Camera-type eye (tissue), 1 donor: Measurements from ENCODE around the gene AIFM3. TPM values are rescaled to one million over a fixed set of nuclear protein-coding genes. Genes with fewer than 3 reads are reported as not detected.

Source experiments
- total RNA-seq: library from RNA; depleted of rRNA; stranded (reverse); fragments of >200 nt; gene quantifications from one replicate; pipeline ENCODE4 v1.2.3, GENCODE V29; 2014

AIFM3 gene
- 26.3 TPM for total RNA-seq

GRCh38 chr22:20966883-20967696 is at the start of gene AIFM3:
Gene AIFM3, plus strand, starts transcription at chr22:20967255. Its CDS starts 690 bp downstream, at chr22:20967945.

GRCh38 chr22:20981787-20982562 is 14.9 kb downstream of the AIFM3 start, which contains the start of gene LZTR1:
Gene LZTR1, plus strand, starts transcription at chr22:20982297. Its CDS starts 75 bp downstream, at chr22:20982372.

GRCh38 chr22:21001601-21002325 is 34.7 kb downstream of the AIFM3 start, which contains the start of gene THAP7:
Gene THAP7, minus strand, starts transcription at chr22:21002118. Its CDS starts 207 bp downstream, at chr22:21001911.

GRCh38 chr22:21014726-21015465 is 47.8 kb downstream of the AIFM3 start, which contains the start of gene P2RX6:
Gene P2RX6, plus strand, starts transcription at chr22:21015165. Its CDS starts 10 bp downstream, at chr22:21015175.

Other genes starting within 250 kb of the AIFM3 start
- 0.38 TPM for gene SERPIND1, start 193.1 kb upstream of the AIFM3 start, total RNA-seq
- 84.9 TPM for gene PI4KA, start 108.4 kb upstream of the AIFM3 start, total RNA-seq
- gene SNAP29, start 108.2 kb upstream of the AIFM3 start, total RNA-seq: 12.3 TPM
- 79.8 TPM for gene CRKL, start 49.8 kb upstream of the AIFM3 start, total RNA-seq
- 71.3 TPM for gene LZTR1, start 15.0 kb downstream of the AIFM3 start, total RNA-seq
- gene THAP7, start 34.9 kb downstream of the AIFM3 start, total RNA-seq: 31.4 TPM
- gene P2RX6, start 47.9 kb downstream of the AIFM3 start, total RNA-seq: 2.2 TPM
- gene SLC7A4, start 65.3 kb downstream of the AIFM3 start, total RNA-seq: 0.27 TPM
- gene LRRC74B, start 78.7 kb downstream of the AIFM3 start, total RNA-seq: not detected